ENCODE results near the gene FBLN7.

FBLN7 gene

DNA sequence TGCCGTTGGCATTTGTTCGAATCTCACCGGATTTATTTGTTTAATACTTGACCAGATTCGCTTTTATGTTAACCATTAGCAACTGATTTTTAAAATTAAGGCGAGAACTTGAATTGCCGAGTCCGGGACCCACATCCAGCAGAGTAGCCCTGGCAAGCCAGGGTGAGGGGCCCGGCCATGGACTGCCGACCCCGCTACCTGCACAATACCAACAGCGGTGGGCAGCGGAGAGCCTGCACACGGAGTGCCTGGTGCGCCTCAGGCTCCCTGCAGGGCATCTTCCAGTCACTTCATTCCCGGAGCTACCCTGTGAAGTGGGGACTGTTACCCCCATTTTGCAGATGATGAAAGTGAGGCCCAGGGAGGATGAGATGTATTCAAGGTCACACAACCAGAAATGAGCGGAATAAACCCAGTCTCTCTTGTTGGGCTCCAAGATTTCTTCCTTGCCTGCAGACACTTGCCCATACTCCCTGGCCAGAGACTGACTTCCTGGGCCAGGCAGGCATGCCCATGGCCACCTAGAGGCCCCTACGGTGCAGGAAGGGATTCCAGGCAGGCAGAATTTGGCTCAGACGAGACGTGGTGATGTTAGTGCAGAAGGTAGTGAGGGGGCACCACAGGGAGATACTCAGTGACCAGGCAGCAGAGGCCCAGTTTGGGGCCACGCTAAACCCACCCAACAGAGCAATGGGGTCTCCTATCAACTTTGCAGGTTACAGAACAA lies 2.9 kb downstream of the FBLN7 start:
- DNase-seq (ENCODE audit: low read depth), result no peak

- no peak for DNase-seq (ENCODE audit: low read depth)
Observed at GRCh38 chr2:112141626-112142007, 3.4 kb downstream of the FBLN7 start.

GRCh38 chr2:112142525-112143078 lies 4.4 kb downstream of the FBLN7 start:
- DNase-seq (ENCODE audit: low read depth), result no peak

- DNase-seq (ENCODE audit: low read depth), result no peak
Observed at GRCh38 chr2:112143150-112143549, 5.0 kb downstream of the FBLN7 start.

- no peak for DNase-seq (ENCODE audit: low read depth)
Observed at GRCh38 chr2:112144966-112145365, 6.8 kb downstream of the FBLN7 start.

DNA sequence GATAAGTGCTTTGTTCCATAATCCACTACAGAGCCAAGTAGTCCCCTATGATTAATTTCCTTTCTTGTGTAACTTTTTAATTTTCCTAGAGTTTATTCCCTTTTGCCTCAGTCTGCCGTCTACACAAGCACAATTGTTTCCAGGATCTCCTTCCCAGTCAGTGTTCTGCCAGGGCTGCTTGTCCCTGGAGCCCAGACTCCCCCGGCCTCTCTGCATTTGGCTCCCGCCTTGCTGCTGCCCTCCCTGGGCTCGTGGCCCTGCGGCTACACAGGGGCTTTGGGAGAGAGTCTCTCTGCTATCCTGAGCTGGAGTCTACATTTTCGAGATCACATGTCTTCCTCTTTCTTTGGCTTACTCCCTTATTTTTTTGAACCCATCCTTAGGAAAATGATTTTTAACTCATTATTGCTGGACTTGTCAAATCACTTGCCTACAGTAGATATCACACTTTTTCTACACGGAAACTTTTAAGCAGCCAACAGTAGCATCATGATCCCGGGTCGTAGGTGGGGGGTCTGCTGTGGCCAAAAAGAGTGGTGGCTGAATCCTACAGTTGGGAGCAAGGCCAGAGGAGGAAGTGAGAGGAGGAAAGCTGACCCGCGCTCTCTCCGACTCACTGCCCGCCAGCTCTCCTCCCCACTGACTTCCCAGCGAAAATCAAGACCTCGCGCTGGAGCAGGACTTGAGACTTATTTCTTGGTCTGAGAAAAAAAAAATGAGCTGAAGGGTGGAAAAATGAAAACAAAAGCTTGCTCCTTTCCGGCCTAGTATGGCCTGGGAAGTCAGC lies 9.4 kb downstream of the FBLN7 start:
- no peak for DNase-seq (ENCODE audit: low read depth)

- DNase-seq (ENCODE audit: low read depth), result no peak
Observed at GRCh38 chr2:112148477-112148876, 10.3 kb downstream of the FBLN7 start.

DNA sequence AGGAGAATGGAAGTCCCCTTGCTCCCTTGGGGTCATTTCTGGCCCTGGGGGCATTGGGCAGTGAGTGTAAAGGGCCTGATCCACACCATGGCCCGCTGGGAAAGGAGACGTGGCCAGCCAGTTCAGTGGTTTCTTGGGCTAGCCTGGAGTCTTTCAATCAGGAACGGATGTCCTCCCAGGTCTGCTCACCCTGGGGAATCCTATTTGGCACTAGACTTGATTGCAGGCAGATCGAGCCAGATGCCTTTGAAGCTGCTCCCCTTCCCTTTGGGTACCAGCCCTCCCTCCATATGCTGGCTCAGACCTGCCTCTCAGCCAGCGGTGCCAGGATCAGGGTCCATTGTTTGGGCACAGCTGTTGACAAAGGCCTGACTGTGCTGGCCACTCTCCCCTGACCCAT lies 11.0 kb downstream of the FBLN7 start:
- no peak for DNase-seq (ENCODE audit: low read depth)

- no peak for DNase-seq (ENCODE audit: low read depth)
Observed at GRCh38 chr2:112149866-112150435, 11.8 kb downstream of the FBLN7 start.

DNA sequence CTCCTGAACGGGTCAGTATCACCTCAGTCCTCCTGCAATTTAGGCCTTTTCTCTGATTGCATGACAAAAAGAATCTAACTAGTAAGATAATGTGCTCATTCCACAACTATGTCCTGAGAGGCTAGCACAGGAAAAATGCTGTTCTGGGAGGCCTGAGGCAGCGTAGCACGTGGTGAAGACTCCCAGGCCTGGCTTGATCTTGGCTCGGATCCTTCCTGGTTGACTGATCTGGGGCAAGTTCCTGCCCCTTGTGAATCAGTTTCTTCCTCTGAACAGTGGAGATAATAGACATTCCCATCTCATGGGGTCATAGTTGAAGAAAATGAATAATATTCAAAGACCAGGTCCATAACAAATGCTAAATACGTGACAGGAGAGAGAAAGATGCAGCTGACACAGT lies 12.3 kb downstream of the FBLN7 start:
- DNase-seq (ENCODE audit: low read depth), result peak; percentile 96

- no peak for DNase-seq (ENCODE audit: low read depth)
Observed at GRCh38 chr2:112150851-112151250, 12.7 kb downstream of the FBLN7 start.

DNA sequence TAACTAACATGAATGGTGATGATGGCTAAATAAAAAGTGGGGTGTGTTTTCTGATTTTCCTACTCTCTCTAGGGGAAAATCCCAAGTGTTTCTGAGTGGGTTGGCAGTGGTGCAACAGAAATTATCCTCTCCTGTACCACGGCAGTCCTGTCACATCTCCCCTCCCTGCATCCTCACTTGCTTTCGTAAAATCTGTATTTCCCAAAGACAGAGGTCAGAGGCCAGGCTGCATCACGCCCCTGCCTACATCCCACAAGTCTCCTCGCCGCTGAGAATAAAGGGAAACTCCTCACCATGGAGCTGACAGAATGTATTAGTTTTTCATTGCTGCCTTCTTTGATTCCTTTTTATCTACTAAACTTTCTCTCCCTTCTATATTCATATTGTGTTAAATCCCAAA lies 13.1 kb downstream of the FBLN7 start:
- no peak for DNase-seq (ENCODE audit: low read depth)

GRCh38 chr2:112151701-112152440 lies 13.7 kb downstream of the FBLN7 start:
- no peak for DNase-seq (ENCODE audit: low read depth)

DNA sequence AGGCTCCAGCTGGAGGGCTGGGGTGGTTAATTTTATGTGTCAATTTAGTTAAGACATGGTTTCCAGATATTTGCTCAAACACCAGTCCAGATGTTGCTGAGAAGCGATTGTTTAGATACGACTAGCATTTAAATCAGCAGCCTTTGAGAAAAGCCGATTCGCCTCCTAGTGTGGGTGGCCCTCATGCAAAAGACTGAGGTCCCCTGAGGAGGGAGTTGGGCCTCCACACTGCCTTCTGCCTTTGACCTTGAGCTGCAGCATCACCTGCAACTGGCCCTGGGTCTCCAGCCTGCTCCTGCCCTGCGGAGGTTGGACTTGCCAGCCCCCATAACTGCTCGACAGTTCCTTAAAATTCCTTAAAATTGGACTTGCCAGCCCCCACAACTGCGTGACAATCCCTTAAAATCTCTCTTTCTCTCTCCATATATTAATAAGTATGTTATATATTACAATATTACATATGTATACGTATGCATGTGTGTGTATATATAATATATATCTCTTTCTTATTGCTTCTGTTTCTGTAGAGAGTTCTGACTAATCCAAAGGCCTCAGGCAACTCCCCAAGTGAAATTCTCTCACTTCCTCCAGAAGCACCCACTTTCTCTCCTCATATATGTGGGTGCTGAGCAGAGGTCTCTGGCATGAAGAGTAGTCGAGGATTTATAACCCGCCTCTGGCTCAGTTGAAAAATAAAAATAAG lies 14.4 kb downstream of the FBLN7 start:
- no peak for DNase-seq (ENCODE audit: low read depth)

DNA sequence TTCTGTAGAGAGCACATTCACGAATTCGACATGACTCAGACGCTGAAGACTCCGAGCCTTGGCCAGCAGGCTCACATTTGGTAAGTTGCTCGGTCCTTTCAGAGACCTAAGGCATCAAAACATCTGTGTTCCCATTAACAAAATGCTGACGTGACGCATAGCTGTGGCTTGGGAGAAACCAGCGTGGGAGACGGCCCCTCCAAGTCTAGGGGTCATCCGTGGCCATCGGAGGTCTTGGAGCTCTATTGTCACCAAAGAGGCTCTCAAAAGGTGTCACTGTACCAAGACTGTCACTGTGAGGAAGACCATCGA lies 14.9 kb downstream of the FBLN7 start:
- peak; percentile 95 for DNase-seq (ENCODE audit: low read depth)

- no peak for DNase-seq (ENCODE audit: low read depth)
Observed at GRCh38 chr2:112153501-112153900, 15.3 kb downstream of the FBLN7 start.

- DNase-seq (ENCODE audit: low read depth), result no peak
Observed at GRCh38 chr2:112154246-112155117, 16.3 kb downstream of the FBLN7 start.

- no peak for DNase-seq (ENCODE audit: low read depth)
Observed at GRCh38 chr2:112155331-112156151, 17.4 kb downstream of the FBLN7 start.

GRCh38 chr2:112156152-112156986 lies 18.2 kb downstream of the FBLN7 start:
- DNase-seq (ENCODE audit: low read depth), result peak; percentile 51

Measured in GM04504 (cell line).